ENCODE data around the gene RLF.

RLF gene

DNA sequence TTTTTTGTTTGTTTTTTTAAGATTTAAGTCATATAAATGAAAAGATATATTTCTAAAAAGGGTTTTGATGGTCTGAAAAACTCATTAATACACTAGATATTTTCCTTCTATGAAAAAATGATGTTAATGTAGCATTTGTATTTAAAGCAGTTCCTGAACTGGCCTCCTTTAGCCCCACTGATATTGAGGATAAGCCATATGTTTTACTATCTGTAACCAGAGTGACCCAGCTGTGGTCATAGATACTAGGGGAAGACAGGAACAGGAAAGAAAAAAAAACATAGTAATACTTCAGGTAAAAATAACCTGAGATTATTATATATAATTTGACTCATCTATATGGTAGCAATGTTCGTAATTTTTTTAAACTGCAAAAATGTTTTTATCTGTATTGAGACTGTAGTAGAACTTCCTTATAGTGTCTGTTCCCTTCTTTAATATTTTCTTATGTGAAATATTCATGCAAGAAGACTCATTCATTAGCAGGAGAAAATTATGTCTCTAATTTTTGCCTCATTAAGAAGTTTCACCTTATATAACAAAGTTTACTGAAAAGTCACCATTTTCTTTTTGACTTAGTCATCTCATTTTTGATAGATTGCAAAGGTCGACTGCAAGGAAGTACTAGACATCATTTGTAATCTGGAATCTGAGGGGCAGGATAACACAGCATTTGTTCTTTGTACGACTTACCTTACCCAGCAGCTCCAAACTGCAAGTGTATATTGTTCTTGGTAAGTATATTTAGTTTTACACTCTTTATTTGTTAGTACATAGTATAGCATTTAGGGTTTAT lies 61.0 kb downstream of the RLF start:
- no peak overlapping the region for H3K4me3 ChIP-seq (ENCODE audit: low read depth, low read length)
- TF ChIP-seq, protein P1, sequence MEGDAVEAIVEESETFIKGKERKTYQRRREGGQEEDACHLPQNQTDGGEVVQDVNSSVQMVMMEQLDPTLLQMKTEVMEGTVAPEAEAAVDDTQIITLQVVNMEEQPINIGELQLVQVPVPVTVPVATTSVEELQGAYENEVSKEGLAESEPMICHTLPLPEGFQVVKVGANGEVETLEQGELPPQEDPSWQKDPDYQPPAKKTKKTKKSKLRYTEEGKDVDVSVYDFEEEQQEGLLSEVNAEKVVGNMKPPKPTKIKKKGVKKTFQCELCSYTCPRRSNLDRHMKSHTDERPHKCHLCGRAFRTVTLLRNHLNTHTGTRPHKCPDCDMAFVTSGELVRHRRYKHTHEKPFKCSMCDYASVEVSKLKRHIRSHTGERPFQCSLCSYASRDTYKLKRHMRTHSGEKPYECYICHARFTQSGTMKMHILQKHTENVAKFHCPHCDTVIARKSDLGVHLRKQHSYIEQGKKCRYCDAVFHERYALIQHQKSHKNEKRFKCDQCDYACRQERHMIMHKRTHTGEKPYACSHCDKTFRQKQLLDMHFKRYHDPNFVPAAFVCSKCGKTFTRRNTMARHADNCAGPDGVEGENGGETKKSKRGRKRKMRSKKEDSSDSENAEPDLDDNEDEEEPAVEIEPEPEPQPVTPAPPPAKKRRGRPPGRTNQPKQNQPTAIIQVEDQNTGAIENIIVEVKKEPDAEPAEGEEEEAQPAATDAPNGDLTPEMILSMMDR (IDR thresholded peaks at IDR 0.05; ENCODE audit: low read depth, low read length) = no peak

DNA sequence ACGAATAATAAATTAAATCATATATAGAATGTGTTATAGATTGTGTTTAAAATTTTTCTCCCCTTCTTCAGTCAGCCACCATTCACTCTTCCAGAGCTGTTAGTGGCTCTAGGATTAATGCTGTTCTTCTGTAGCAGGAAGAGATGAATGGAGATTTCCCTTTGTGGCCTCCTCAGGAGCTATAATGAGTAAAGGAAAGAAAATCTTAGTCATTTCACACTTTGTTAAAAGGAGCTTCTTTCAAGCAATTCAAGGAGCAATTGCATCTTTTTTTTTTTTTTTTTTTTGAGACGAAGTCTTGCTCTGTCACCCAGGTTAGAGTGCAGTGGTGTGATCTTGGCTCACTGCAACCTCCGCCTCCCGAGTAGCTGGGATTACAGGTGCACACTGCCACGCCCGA lies 62.9 kb downstream of the RLF start:
- no peak overlapping the region for H3K4me3 ChIP-seq (ENCODE audit: low read depth, low read length)
- TF ChIP-seq, protein P1 (IDR thresholded peaks at IDR 0.05; ENCODE audit: low read depth, low read length) = no peak

- TF ChIP-seq, protein P1 (IDR thresholded peaks at IDR 0.05; ENCODE audit: low read depth, low read length) = no peak
- no peak overlapping the region for H3K4me3 ChIP-seq (ENCODE audit: low read depth, low read length)
Measured at GRCh38 chr1:40226192-40226591, 65.0 kb downstream of the RLF start.

DNA sequence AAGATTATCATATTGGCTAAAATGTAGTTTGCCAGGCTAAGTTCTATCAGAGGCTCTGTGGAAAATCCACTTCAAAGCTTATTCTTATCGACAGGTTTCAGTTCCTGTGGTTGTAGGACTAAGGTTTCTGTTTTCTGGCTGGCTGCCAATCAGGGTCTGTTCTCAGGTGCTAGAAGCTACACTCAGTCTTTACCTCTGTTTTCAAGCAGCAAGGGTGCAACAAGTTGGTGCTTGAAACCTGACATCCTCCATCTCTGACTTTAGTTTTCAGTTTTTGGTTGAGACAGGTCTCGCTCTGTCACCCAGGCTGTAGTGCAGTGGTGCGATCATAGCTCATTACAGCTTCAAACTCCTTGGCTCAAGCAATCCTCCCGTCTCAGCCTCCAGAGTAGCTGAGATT lies 71.3 kb downstream of the RLF start:
- no peak overlapping the region for H3K4me3 ChIP-seq (ENCODE audit: low read depth, low read length)
- TF ChIP-seq, protein P1 (IDR thresholded peaks at IDR 0.05; ENCODE audit: low read depth, low read length) = no peak

DNA sequence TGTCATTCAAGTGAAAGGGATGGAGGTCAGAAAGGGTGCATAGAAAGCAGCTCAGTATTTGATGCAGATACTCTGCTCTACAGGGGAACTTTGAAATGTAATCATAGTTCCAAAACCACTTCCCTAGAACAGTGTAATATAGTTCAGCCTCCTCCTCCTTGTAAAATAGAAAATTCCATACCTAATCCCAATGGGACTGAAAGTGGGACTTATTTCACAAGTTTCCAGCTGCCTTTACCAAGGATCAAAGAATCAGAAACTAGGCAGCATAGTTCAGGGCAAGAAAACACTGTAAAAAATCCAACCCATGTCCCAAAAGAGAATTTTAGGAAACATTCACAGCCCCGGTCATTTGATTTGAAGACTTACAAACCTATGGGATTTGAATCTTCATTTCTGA lies 78.4 kb downstream of the RLF start:
- no peak overlapping the region for H3K4me3 ChIP-seq (ENCODE audit: low read depth, low read length)
- TF ChIP-seq, protein P1 (IDR thresholded peaks at IDR 0.05; ENCODE audit: low read depth, low read length) = no peak

DNA sequence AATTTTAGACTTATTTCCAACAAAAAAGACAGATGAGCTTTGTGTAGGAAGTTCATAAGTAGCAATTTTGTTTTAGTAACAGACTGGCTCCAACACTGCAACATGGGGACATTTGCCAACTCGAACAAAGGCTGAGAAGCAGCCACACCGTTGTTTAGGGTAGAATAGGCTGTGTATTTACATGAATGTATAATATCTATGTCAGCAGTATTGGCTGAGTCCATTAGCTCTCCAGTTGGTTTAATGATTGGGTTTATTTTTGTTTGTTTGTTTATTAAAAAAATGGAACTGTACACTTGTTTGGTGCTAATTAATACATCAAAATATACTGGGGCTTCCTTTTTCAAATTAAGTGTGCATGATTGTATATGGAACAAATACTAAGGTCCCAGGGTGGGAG lies 79.2 kb downstream of the RLF start:
- H3K4me3 ChIP-seq (ENCODE audit: low read depth, low read length) = no peak overlapping the region
- TF ChIP-seq, protein P1 (IDR thresholded peaks at IDR 0.05; ENCODE audit: low read depth, low read length) = no peak

- TF ChIP-seq, protein P1 (IDR thresholded peaks at IDR 0.05; ENCODE audit: low read depth, low read length) = no peak
- no peak overlapping the region for H3K4me3 ChIP-seq (ENCODE audit: low read depth, low read length)
Measured at GRCh38 chr1:40241362-40241761, 80.2 kb downstream of the RLF start.
